HG02885 (cell line): Measurements from ENCODE around the gene ULBP2.
"Not testable (repeated sequence)": the region's sequence is repeated elsewhere in the genome, so short reads cannot be mapped to it uniquely, and the experiment has no call there.

Source experiments
- ATAC-seq: cut with Tn5 transposase; IDR thresholded peaks from one replicate; pipeline ENCODE4 v1.9.1; 2021; ENCODE audit warnings: mild to moderate bottlenecking; ENCODE audit not compliant: unreplicated experiment, poor library complexity

ULBP2 gene

DNA sequence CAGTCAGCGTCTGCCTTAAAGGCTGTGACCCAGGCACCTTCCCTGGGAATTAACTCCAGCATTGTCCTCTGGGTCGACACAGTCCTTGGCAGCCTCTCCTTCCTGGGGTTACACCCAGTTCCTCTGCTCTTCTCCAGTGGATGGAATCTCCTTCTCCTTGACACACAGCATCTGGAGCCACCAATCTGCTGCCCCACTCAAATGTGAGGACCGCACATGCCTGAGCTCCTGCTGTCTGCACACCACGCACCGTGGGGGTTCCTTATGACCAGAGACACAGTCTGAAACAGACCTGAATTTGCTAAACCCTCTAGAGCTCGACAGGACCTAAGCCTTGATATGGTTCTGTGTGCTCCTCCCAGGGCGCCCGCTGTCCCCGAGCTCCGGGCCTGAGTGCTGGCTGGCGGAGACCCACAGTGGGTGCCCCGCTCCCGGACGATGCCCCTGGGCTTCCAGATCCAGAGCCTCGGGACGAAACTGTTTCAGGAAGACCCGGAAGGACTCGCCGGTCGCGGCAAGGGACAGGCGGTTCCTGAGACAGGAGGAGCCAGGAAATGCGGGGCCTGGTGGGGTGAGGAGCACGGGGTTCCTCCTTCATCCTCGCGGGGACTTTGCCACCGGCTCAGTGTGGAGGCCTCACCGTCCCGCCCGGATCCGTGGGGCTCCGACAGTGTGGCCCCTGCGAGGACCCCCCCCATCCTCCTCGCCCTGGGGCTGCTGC is 16.4 kb upstream of the ULBP2 start:
- no peak for ATAC-seq

GRCh38 chr6:149925974-149926777 is 15.6 kb upstream of the ULBP2 start:
- ATAC-seq = peak; percentile 51

DNA sequence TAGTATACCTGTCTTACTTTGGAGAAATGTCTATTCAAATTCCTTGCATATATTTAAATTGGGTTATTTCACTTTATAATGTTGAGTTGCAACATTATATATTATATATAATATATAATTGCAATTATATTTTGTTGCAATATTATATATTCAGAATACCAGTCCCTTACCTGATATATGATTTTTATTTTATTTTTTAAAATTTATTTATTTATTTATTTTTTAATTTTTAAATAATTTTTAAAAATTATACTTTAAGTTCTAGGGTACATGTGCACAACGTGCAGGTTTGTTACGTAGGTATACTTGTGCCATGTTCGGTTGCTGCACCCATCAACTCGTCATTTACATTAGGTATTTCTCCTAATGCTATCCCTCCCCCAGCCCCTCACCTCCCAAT is 14.8 kb upstream of the ULBP2 start:
- not testable (repeated sequence) for ATAC-seq

DNA sequence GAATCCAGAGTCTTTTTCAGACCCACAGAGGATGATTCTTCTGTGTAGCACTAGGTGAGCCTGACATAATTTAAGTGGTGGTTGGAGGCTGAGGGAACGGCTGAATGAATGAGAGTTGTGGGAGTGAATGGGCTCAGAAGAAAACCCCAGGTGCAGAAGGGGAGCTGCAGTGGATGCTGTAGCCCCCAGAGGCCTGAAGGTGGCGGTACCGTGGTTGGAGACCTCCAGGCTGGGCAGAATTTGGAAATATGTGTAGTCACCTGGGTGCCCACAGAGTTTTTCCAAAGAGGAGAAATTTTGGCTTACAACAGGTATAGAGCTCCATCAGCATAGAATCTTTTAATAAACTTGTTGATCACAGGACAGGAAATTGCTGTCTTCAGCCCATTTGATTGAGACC is 12.4 kb upstream of the ULBP2 start:
- no peak for ATAC-seq

- ATAC-seq = no peak
These were observed 10.3 kb upstream of the ULBP2 start for GRCh38 chr6:149931501-149931900.

DNA sequence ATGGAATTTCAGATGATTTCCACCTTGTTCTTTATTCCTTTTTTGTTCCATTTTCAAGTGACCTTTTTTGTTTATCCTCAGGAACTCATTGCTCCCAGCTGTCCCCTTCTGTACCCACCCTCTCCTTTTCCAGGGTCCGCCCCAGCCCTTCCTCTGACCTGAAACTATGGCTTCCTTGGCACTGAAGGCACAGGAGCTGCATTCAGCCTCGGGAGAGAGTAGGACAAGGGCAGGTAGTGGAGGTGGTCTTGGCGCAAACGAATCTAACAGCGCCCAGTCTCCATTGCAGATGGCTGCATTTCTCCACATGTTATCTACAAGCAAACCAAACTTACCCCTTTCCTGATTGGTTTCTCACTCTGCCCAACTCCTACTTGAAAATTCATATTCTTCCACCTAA is 8.8 kb upstream of the ULBP2 start:
- ATAC-seq = no peak

DNA sequence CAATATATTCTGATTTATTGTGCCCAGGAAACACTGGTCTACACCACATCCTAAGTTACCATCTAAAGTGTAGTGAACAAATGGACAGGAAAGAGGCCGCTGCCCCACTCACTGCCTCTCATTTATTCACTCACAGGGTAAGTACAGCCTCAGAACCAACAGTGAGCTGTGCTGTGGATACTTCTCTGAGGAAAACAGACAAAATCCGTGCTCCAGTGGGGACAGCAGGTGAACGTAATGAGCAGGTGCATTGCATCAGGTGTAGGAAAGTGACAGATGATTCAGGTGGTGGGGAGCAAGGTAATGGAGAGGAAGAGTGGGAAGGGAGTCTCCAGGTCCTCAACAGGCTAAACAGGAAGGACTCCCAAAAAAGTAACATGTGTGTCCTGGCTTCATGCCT is 8.4 kb upstream of the ULBP2 start:
- ATAC-seq = no peak

DNA sequence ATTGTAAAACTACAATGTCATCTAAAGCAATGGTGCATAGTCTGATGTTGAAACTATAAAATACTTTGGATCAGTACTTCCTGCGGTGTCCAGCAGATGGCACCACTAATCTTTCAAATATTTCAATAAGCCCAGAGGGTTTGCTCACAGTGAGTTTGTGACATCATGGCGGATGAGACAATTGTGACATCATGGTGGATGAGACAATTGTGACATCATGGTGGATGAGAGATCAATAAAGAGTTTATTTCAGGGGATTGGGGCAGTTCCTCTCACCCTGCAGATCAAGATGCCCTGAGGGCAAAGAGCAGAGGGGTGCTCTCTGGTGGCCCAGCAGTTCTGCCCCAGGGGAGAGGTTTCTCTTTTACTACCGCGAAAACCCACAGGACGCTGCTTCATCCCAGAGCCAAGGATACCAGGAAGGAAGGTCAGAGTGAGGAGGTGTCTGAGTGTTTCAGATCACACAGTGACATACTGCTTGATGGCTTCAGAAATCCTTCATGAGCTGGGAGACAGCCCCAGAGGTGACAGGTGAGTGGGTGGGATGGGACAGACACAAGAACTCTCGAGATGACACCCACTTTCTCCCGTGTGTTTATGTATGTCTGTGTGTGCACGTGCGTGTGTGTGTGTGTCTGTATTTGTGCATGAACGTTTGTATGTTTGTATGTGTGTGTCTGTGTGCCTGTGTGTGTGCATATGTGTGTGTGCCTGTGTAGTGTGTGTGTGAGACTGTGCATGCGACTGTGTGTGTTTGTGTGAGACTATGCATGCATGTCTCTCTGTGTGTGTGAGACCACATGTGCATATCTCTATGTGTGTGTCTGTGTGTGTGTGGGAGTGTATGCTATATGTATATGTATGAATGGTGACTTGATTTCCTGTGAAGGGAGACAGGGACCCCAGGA is 7.3 kb upstream of the ULBP2 start:
- ATAC-seq = no peak

DNA sequence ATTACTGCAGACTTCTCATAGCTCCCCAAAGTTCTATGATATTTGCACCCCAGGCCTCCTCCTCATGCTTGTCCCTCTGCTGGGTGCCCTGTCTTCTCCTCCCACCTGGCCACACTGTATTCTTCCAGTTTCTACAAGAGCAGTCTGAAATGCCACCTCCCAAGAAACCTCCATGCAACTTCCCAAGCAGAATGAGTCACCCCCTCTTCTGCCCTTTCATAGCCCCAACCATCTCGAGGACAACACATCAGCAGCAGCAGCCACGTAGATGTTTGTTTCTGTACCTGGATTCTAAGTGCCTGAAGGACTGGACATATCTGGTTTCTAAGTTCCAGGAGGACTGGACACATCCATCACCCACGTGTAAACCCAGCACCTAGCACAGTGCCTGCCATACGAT is 6.6 kb upstream of the ULBP2 start:
- ATAC-seq = no peak

DNA sequence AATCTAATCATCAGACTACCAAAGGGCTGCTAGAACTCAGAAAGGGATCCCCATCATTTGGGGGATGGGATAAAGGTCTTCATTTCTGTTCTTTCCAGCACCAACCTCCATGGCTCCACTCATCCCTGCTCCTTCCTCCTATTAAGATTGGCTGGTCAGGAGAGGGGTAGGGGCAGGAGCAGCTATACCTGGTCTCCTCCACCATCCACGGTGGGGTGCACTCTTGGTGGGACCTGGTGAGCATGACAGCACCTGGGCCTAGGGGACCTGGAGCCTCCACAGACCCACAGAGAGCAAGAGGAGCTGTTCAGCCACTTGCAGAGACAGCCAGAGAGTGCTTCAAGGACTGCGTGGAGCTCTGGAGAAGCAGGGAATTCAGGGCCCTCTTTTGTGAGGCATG is 6.1 kb upstream of the ULBP2 start:
- no peak for ATAC-seq

DNA sequence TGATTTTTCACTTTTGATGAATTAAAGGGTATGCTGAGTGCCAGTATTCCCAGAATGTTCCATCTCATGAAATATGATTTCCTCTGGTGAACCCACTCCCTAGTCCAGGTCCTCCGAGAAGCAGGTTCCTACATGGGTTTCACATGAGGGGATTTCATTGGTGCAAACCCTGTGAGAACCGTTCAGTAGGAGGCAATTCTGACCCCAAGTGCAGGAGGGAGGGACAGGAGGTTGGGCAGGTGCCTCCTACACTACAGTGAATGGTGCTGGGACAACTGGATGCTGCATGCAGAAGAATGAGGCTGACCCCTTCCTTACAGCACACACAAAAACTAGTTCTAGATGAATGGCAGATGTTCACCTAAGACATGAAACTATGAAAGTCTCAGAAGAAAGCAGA is 5.1 kb upstream of the ULBP2 start:
- ATAC-seq = no peak

DNA sequence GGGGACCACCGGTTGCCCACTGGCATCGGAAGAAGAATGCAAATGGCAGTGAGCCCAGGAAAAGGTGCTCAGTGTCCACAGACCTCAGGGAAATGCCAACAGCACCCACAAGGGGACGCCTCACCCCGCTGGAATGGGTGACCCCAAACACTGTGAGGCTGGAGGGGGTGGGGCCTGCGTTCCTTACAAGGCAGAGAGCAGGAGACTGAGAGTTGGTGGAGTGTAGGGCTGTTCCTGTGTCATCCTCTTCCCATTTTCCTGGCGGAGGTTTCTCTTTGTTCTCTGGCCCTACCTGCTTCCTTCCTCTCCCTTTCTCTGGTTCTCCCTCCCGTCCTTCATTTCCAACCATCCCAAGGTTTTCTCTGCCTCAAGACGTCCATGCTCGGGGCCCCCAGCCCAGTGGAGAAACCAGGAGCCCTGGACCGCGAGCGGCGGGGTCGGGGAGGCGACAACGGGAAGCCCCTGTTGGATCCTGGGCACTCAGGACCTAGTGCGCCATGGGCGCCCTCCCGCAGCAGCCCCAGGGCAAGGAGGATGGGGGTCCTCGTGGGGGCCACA is 3.7 kb upstream of the ULBP2 start:
- ATAC-seq = not testable (repeated sequence)

DNA sequence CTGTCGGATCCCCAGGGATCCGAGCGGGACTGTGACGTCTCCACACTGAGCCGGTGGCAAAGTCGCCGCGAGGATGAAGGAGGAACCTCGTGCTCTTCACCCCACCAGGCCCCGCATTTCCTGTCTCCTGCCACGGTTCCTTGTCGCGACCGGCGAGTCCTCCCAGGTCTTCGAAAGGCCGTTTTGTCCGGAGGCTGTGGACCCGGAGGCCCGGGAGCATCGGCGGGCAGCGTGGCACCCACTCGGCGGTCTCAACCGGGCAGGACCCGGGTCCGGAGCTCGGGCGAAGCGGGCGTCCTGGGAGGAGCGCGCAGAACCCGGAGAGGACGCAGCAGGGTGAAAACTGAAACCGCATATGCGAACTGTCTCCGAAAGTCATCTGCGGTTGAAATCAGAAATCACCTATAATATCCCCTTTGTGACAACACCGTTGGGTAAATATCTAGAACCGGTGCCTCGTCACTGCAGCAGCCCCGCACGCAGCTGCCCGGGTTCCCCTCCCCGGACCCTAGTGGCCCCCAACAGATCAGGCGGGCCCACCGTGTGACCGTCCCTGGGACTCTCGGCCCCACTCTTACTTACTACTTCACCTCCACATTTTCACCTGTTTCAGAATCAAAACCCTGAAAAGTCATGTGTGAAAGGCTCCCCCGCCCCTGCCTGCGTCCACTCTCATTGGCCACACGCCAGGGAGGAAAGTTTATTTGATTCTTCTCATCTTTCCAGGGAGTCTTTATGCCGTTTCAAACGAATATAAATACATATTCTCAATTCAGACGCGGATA is 3.1 kb upstream of the ULBP2 start:
- peak; percentile 69 for ATAC-seq

- no peak for ATAC-seq
These were observed 2.5 kb upstream of the ULBP2 start for GRCh38 chr6:149939356-149939648.

DNA sequence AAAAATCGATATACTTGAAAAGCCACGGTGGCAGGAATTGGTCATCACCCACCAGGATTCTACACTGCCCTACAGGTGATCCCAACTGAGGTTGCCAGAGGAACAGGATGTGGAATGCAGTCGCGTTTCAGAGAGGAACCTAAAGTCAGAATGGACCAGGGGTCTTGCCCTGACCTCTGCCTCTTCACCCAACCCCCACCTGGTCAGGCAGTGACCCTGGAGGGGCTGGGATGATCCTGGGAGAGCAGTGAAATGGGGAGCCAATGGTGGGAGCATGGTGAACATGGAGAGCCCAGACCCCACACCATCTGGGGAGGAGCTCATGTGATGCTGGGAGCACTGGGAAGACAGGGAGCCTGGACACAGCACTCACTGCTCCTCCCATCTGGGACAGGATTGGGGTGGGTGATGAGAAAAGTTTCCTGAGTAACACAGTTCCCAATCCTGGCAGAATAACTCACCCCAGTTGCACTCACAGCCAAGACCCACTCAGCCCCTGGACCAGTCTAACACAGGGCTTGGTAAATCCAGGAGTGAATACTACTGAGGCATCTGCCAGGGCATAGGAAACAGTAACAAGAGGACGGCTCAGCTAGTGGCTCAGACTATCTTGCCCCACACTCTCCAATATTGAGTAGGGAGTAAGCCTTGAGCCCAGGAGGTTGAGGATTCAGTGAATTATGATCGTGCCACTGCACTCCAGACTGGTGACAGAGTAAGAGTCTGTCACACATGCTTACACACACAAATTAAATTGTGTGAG is 1.7 kb upstream of the ULBP2 start:
- ATAC-seq = no peak

GRCh38 chr6:149940672-149940982 is 1.2 kb upstream of the ULBP2 start:
- ATAC-seq = no peak

- ATAC-seq = no peak
These were observed 631 bp downstream of the ULBP2 start for GRCh38 chr6:149942461-149942829.

GRCh38 chr6:149943321-149943720 is 1.5 kb downstream of the ULBP2 start:
- not testable (repeated sequence) for ATAC-seq

GRCh38 chr6:149945276-149945675 is 3.5 kb downstream of the ULBP2 start:
- not testable (repeated sequence) for ATAC-seq
